ENCODE data around the gene STAT4.
A peak's percentile ranks its signal among the peaks of the same experiment; 100 is the strongest.

STAT4 gene, protein sequence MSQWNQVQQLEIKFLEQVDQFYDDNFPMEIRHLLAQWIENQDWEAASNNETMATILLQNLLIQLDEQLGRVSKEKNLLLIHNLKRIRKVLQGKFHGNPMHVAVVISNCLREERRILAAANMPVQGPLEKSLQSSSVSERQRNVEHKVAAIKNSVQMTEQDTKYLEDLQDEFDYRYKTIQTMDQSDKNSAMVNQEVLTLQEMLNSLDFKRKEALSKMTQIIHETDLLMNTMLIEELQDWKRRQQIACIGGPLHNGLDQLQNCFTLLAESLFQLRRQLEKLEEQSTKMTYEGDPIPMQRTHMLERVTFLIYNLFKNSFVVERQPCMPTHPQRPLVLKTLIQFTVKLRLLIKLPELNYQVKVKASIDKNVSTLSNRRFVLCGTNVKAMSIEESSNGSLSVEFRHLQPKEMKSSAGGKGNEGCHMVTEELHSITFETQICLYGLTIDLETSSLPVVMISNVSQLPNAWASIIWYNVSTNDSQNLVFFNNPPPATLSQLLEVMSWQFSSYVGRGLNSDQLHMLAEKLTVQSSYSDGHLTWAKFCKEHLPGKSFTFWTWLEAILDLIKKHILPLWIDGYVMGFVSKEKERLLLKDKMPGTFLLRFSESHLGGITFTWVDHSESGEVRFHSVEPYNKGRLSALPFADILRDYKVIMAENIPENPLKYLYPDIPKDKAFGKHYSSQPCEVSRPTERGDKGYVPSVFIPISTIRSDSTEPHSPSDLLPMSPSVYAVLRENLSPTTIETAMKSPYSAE

DNA sequence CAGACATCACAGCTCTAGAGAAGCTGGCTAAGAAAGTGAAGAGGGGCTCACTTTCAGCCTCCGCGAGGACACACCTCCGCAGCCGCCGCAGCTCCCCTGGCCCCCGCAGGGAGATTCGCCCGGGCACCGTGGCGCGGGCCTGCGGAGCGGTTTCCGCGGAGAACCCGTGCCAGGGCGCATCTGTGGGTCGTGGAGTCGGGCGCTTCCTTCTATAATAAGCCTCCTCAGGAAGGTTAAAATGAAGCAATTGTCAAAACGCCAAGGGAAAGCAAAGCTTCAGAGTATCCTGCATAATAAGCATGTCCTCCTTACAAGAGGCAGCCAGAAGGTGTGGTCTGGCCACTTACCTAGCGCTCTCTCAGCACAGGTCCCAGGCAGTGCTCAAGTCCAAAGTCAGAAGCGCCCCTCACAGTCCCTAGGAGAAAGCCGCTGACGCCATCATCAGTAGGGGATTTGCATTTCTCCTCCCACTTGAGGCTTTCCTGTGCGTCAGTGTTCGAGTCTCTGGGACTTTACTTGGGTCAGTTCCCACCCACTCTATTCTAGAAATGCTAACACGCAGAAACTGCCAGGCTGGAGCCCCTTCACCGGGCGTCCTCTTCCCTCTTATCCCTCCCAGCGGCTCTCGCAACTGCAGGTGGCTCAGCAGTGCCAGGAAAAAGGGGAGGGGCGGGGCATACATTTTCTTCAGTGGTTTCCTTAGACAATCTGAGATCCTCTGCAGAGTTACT, at the start of gene STAT4:
STAT4 (minus strand) TSS at position 395 of the 731 bp plus-strand sequence. CDS start 2,791 bp downstream, outside the sequence.
- peak; percentile 81 for DNase-seq (ENCODE audit: low spot score)

DNA sequence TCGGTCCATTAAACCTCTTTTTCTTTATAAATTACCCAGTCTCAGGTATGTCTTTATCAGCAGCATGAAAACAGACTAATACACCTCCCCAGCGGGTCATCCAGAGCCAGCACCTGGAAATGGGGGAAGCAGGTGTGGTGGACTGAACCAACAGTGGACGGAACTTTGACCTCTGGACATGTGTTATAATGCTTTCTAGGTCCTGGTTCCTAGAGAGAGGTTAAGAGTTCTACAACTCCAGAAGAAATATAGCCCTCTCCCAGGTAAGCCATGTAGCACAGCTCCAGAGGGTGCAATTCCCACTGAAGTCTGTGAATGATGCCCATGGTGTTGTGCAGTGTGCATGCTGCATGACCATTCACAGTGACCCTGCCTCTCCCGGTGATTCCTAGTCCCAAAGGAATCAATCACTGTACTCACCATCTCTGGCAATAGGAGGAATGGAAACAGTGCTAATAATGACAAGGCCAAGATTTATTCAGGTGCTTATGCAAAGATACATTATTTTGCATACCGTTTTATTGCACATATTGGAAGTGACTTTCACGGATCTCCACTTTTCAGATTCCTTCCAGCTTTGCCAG, 49.2 kb upstream of the STAT4 start:
- no peak for DNase-seq (ENCODE audit: low spot score)

DNA sequence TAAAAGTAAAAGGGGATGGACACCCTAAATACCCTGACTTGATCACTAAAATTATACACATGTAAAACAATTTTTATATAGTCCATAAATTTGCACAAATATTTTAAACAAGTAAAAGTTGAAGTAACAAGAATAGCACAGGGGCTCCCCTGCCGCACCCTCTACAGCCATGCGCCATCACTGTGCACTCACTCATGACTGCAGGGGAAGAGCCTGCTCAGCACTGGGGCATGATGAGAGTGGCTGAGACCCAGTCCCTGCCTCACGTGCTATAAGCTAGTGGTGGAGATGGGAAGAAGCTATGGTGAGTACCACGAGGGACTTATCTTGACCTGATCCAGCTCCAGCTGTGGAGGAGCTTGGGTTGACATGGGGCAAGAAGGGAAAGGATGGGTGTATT, 47.5 kb upstream of the STAT4 start:
- DNase-seq (ENCODE audit: low spot score): no peak

DNA sequence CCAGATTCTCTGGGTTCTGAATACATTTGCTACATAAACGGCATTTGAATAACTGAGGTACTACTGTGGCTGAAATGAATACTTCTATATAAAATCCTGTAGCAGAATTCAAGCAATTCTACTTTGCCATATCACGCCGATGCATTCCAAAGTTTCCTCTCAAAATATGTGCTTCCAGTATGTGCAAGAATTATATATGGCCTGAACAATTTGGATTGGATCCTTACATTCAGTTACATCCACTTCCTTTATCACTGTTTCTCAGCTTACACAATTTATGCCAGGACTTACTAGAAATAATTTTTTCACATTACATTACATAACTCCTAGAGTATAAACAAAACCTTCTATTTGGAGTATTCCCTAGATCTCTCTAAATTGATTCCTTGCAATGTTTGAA, 46.3 kb upstream of the STAT4 start:
- no peak for DNase-seq (ENCODE audit: low spot score)

DNA sequence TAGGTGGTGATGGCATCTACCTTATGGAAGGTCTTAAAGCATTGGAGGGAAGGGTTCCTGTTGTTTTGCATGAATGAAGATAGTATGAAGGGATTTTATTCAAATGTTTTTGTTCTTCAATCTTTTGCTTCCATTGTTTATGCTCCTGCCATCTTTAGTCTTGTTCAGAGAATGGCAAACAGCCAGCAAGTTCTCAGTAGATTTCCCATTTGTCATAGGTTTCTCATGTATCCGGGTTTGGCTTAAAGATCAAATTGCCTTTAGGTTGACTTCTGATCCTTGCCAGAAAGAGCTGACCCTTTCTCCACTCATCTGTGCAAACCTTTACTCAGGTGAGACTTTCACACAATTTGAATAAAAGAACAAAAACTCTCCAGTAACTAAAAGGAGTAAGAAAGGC, 44.2 kb upstream of the STAT4 start:
- no peak for DNase-seq (ENCODE audit: low spot score)

DNA sequence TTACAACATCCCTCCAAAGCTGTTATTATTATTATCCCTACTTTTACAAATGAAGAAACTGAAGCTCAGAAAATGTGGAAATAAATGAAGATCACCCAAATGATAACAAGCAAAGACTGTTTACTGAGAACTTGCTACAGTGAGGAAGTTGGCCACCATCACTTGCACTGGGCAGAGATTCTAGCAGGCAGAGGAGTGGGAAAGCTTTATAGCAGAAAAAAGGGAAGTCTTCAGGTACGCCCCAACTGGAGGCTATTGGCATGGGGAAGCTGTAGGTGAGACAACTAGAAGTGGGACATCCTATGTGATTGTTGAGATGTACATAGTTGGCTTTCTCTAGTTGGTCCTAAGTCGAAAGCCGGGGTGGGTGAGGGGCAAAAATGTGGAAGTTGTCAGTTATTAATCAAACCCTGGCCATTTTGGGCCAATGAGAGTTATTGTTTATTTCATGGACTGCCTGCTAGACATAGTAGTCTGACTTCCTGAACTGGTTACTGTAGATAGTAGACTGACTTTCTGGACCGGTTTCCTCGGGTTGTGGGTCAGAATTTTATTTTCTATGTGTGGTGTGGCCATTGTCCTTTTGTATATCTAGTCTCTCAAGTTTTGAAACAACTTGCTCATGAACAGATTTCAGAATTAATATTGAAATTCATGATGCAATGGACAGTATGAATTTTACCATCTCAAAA, 40.2 kb upstream of the STAT4 start:
- no peak for DNase-seq (ENCODE audit: low spot score)

DNA sequence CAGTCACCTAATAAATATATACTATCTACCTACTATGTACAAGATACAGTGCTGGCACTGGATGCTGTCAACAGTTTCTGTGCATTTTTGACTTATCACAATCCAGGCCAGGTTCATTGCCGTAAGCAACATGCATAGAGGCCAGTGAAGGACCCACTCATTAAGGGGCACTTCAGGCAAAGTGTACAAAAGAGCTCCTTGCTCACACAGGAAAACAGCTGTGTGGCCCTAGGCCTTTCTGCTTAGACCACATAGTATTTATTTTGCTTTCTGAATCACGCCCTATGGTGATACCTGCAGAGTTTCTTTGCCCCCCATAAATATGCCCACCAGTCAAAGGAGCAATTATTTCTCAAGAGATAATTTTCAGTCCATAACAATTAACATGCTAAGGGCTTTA, 39.6 kb upstream of the STAT4 start:
- DNase-seq (ENCODE audit: low spot score): no peak

DNA sequence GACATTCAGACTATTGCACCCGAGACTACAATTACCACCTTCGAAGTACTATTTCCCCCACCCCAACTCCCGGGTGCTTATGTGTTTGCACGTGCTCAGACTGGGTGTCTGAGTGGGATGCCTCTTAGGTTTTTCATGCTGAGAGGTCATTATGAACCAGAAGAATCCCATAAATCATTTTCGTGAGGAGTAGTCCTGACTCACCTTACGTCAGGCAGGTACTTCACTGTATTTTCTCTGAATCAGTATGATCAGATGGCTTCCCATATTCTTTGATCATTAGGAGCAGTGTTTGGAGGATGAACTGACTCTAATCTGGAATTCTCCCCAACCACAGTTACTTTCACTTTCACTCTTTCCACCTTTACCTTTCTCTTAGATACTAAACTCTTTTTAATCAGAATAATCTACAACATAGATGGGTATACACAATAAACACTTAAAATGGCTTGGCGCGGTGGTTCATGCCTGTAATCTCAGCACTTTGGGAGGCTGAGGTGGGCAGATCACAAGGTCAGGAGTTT, 38.4 kb upstream of the STAT4 start:
- no peak for DNase-seq (ENCODE audit: low spot score)

DNA sequence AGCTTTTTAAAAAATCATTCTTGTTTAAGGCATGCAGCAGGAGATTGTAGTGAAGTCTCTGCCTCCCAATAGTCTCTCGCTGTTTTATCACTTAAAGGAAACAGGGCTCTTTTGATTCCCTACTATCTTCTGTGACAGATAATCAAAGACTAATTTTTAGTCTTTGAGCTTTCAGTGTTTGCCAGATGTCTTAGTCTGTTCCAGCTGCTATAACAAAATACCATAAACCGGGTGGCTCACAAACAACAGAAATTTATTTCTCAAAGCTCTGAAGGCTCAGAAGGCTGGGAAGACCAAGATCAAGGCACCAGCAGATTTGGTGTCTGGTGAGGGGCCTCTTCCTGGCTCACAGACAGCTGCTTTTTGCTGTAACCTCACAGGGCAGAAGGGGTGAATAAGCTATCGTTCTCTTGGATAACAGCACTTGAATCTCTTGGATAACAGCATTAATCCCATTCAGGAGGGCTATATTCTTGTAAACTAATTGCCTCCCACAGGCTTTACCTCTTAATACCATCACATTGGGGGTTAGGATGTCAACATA, 37.8 kb upstream of the STAT4 start:
- no peak for DNase-seq (ENCODE audit: low spot score)

DNA sequence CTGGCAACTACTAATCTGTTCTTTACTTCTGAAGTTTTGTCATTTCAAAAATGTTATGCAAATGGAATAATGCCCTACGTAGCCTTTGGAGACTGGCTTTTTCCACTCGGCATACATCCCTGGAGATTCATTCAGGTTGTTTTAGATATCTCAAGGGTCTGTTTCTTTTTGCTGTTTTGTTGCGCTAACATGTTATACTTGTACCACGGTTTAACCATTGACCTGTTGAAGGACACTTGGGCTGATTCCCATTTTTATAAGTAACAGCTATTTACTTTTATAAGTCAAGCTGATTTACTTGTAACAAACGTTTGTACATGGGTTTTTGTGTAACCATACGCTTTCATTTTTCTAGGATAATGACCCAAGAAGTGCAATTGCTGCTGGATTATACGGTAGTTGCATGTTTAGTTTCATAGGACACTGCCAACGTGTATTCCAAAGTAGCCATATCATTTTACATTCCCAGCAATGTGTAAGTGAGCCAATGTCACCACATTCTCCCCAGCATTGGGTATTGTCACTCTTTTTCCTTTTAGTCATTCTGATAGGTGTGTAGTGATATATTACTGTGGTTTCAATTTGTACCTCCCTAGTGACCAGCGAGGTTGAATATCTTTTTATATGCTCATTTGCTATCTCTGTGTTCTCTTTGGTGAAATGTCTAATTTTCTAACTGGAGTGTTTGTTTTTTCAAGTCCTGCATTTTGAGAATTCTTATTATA, 36.5 kb upstream of the STAT4 start:
- no peak for DNase-seq (ENCODE audit: low spot score)

DNA sequence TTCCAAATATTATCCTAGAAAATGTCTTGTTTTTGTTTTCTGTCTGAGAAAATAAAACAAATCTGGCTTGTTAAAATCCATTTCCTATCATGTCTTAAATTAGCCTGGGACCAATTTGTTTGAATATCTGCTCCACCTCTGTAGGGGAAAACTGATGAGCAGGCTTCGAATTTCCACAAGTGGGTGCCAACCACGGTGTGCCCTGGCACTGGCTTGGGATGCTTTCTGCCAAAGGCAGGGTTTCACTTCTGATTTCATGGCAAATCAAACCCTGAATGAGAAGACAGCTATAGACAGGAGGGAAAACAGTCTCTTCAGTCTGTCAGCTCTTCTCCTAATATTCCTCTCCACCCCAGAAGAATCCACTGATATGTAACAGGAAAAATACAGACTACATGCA, 33.7 kb upstream of the STAT4 start:
- no peak for DNase-seq (ENCODE audit: low spot score)

DNA sequence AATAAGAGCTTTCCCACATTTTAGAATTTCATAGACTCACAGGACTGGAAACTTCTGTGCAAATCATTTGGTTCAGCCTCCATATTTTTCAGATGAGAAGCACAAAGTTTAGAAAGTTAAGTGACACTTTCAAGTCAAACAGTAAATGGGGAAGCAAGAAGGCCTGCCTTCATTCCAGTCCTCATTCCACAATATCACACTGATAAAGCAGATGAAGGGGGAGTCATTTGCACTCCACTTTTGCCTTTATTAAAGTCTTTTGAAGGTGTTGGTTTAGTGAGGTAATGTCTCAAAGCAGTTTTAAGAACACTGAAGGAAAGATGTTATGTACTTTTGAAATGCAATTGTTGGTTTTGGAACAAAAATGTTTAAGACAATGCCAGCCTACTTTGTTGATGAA, 32.7 kb upstream of the STAT4 start:
- no peak for DNase-seq (ENCODE audit: low spot score)

DNA sequence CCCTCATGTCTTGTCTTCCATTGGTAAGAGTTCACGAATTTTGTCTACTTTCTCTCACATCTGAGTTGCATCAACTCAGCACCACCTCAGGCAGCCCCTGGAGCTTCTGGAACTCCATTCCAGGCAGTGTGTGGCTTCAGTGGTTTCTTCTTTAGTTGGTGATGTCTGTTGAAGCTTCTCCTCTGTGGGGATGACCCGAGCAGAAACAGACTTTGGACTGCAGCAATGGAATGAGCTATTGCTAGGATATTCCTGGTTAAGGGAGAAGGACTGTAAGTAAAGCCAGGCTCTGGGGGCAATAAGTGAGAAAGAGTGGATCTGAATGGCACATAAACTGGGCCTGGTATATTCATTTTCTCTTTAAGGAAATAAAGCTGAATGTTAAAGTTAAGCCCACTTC, 32.3 kb upstream of the STAT4 start:
- no peak for DNase-seq (ENCODE audit: low spot score)

DNA sequence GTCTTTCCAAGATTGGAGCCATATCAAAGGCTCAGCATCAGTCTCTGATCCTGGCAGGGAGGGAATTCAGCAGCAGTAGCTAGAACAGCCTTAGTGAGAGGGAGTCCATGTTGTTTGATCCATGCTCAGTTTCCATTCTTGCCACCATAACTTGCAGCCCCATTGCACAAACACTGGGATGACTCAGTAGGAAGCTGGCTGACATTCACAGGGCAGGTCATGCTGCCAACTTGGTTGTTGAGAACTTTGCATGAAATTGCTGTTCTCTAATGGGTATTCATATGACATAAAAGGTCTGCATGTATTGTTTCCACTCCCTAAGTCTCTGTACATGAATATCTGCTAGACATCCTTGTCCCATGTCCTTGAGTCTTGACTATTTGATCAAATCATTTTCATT, 29.9 kb upstream of the STAT4 start:
- DNase-seq (ENCODE audit: low spot score): no peak

DNA sequence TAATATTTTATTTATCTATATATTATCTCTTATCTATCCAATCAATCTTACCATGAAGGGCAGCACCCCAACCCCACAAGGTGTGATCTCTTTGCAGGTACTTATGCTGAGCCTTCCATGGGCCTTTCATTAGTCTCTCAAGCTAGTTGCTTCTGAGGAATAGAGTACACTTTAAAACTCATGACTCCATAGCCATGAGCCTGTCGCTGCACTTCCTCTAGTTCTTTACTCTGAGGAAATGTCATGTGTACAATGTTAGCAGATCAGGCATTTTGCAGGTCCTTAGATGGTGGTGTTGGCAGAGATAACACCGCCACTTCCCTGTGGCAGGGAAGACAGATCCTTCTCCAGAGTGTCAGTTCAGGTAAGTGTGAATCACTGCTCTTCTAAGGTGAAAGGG, 29.5 kb upstream of the STAT4 start:
- DNase-seq (ENCODE audit: low spot score): no peak

DNA sequence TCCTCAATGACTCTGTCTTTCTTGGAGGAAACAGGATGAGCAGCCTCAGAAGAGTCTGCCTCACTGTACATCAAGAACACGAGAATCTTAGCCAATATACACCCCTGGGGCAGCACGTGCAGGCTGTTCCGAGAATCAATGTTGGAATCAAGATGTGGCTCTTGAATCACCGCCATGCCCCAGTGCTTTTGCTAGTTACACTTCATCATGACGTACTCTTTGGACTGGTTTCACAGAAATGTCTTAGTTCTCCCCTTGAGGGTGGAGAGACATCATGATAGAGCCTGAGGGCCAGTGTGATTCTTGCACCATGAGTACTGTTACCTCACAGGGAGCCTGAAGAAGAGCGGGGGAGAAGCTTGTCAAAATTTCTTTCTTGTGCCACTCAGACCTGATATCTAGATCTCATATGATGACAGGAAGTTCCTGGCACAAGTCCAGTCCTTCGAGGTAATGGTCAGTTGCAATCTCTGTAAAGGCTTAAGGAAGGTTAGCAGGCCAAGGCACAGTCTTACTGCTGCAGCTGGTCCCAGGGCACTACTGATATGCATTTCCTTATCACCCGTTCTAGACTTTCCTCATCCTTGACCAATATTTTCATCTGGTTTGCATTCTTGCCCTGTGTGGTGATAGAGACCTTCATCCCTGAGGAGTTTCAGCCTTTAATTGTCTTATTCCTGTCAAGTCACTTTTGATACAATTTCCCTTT, 28.2 kb upstream of the STAT4 start:
- DNase-seq (ENCODE audit: low spot score): no peak

DNA sequence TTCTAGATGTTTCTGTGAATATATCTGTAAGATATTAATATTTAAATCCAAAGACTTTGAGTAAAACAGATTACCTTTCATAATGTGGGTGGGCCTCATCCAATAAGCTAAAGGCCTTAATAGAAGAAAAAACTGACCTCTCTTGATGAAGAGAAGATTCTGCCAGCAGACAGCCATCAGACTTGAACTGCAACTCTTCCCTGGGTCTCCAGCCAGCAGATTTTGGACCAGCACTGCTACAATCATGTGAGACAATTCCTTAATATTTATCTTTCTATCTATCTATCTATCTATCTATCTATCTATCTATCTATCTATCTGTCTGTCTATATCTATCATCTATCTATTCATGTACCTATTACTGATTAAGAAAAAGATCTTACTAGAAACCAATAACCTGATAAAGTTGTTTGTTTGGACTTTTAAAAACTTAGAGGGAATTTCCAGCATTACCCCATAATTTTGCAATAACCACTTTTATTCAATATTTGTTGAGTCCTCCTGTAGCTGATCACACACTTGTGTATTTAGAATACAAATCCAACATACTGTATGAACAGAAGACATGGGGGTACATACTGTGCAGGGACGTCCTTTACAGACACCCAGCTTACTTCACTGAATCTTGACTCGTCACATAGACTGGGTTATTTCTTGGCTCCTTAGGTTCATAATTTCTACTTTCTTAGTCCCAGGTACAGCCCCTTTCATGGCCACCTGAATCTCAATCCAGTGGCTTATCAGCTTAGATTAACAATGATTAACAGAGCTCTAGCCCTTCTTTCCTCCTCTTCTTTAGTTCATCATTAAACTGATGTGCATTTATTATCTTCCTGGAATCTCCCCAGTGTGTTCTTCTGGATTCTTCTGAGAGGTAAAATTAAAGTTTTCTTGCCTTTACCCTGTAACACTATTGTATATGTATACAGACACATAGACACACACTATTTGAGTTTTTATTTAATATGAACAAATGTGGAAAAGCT, 27.2 kb upstream of the STAT4 start:
- DNase-seq (ENCODE audit: low spot score): no peak

DNA sequence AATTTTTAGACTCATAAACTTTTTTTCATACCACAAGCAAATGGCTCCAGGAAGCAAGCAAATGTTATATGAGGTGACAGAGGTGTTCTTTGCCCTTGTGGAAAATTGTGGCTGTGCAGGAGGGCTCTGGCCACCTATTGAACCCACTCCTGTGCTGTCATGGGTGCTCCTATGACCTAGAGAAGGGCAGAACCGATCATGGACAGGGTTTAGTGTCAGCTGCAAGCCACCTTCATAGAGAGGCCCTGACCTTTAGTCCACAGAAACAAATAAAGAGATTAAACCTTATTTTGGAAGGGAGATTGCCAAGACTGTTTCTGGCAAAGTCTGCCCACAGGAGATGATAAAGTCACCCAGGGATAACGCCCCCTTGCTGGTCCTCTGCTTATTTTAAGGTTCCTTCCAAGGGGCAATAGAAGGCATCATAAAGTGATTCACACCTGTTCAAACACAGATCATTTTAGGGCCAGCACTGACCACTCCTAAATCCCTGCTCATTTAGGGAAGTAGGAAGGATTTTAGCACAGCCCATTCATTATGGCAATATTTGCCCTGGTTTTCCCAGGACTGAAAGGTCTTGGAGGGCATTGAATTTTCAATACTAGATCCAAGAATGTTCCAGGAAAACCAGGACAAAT, 26.1 kb upstream of the STAT4 start:
- no peak for DNase-seq (ENCODE audit: low spot score)

Measured in CD4-positive, alpha-beta T cell treated with Interleukin-15 for 4 hours (primary cell).